Lower lobe of right lung (tissue), 2 donors: ENCODE measurements around the gene LRRC28. TPM values are rescaled to one million over a fixed set of nuclear protein-coding genes. Genes with fewer than 3 reads are reported as not detected.

Source experiments
- ATAC-seq, 2 donors: fragments of 200-7000 bp; cut with Tn5 transposase; one replicate each; pipeline ENCODE4 v1.9.1; 2020 to 2022; ENCODE audit warnings: mild to moderate bottlenecking in 2 of 2, moderate library complexity in 2 of 2
- DNase-seq: peaks from one replicate; pipeline ENCODE4 v3.0.0-alpha.2; 2020
- H3K27ac ChIP-seq: fragments of 200-600 bp; one replicate; pipeline ENCODE4 v1.8.0; 2022
- H3K27me3 ChIP-seq: fragments of 200-600 bp; one replicate; pipeline ENCODE4 v1.8.0; 2022; ENCODE audit warnings: low read depth
- H3K36me3 ChIP-seq: fragments of 200-600 bp; one replicate; pipeline ENCODE4 v1.8.0; 2022; ENCODE audit warnings: mild to moderate bottlenecking
- H3K4me1 ChIP-seq: fragments of 200-600 bp; one replicate; pipeline ENCODE4 v1.8.0; 2022
- H3K4me3 ChIP-seq: fragments of 200-600 bp; one replicate; pipeline ENCODE4 v1.8.0; 2022; ENCODE audit warnings: mild to moderate bottlenecking
- H3K9me3 ChIP-seq: fragments of 200-600 bp; one replicate; pipeline ENCODE4 v1.8.0; 2022
- CTCF ChIP-seq: fragments of 200-600 bp; IDR thresholded peaks from one replicate; pipeline ENCODE4 v1.8.0; 2022; ENCODE audit warnings: antibody characterized with exemption, mild to moderate bottlenecking
- intact Hi-C: fragments of 100-400 bp; cut with DNase I; formaldehyde crosslinking; loops from one replicate; pipeline ENCODE4 v1.11.0; 2022
- total RNA-seq: library from RNA; stranded (reverse); fragmentation: NEBNext Ultra II Directional; extraction: Animal tissue kit (Norgen Biotek cat#: 25700); gene quantifications from one replicate; pipeline ENCODE4 v1.2.1, GENCODE V29; 2021
- donor health status: DM: no; HTN: yes; CAD: no; lungs with severe emphysema.

LRRC28 gene
- total RNA-seq, 1 donor from 2014 or later = 23.8 TPM

- Histone ChIP-seq H3K4me3 (no peak overlapping the region), H3K27me3 (no peaks in the 10 kb centered on the region), H3K9me3 (no peaks in the 10 kb centered on the region), H3K27ac (no peak overlapping the region), H3K36me3 (no peaks in the 10 kb centered on the region), H3K4me1 (no peaks in the 10 kb centered on the region)
- no peak for ATAC-seq
- TF ChIP-seq CTCF = no peak
- no peak for DNase-seq
- intact Hi-C loops = no loop called here
These were observed 82.1 kb downstream of the LRRC28 start for GRCh38 chr15:99333413-99333812.

- Histone ChIP-seq H3K4me1 (no peaks in the 10 kb centered on the region), H3K4me3 (no peak overlapping the region), H3K9me3 (no peaks in the 10 kb centered on the region), H3K27me3 (no peaks in the 10 kb centered on the region), H3K36me3 (no peaks in the 10 kb centered on the region), H3K27ac (no peak overlapping the region)
- DNase-seq = no peak
- no peak for TF ChIP-seq CTCF
- intact Hi-C loops = no loop called here
- no peak for ATAC-seq
These were observed 82.7 kb downstream of the LRRC28 start for GRCh38 chr15:99333981-99334380.

GRCh38 chr15:99335508-99335907, 84.2 kb downstream of the LRRC28 start:
- H3K4me3 ChIP-seq = no peak overlapping the region
- H3K27ac ChIP-seq = no peak overlapping the region
- no peaks in the 10 kb centered on the region for H3K36me3 ChIP-seq
- ATAC-seq (no peak), DNase-seq (no peak)
- H3K9me3 ChIP-seq = no peaks in the 10 kb centered on the region
- intact Hi-C loops = no loop called here
- no peak for TF ChIP-seq CTCF
- no peaks in the 10 kb centered on the region for H3K27me3 ChIP-seq
- no peaks in the 10 kb centered on the region for H3K4me1 ChIP-seq

GRCh38 chr15:99336794-99337193, 85.5 kb downstream of the LRRC28 start:
- no peak for ATAC-seq
- TF ChIP-seq CTCF = no peak
- Histone ChIP-seq H3K9me3 (no peaks in the 10 kb centered on the region), H3K27me3 (no peaks in the 10 kb centered on the region), H3K36me3 (no peaks in the 10 kb centered on the region), H3K4me3 (no peak overlapping the region), H3K4me1 (no peaks in the 10 kb centered on the region), H3K27ac (no peak overlapping the region)
- intact Hi-C loops = no loop called here
- no peak for DNase-seq

- no peaks in the 10 kb centered on the region for H3K36me3 ChIP-seq
- DNase-seq = no peak
- H3K27ac ChIP-seq = no peak overlapping the region
- H3K4me1 ChIP-seq = no peaks in the 10 kb centered on the region
- intact Hi-C loops = no loop called here
- no peak for ATAC-seq
- no peak overlapping the region for H3K4me3 ChIP-seq
- H3K9me3 ChIP-seq = no peaks in the 10 kb centered on the region
- no peaks in the 10 kb centered on the region for H3K27me3 ChIP-seq
- no peak for TF ChIP-seq CTCF
These were observed 89.1 kb downstream of the LRRC28 start for GRCh38 chr15:99340347-99340746.

- Histone ChIP-seq H3K9me3 (no peaks in the 10 kb centered on the region), H3K4me1 (no peaks in the 10 kb centered on the region), H3K36me3 (no peaks in the 10 kb centered on the region), H3K27me3 (no peaks in the 10 kb centered on the region), H3K27ac (no peak overlapping the region), H3K4me3 (no peak overlapping the region)
- TF ChIP-seq CTCF = no peak
- ATAC-seq = no peak
- intact Hi-C loops = no loop called here
- no peak for DNase-seq
These were observed 90.5 kb downstream of the LRRC28 start for GRCh38 chr15:99341786-99342185.
